ENCODE results near the gene KRT76. TPM values are rescaled to one million over a fixed set of nuclear protein-coding genes. Genes with fewer than 3 reads are reported as not detected.

The KRT76 gene
- total RNA-seq, 1 experiment from 2014 or later, result not detected

GRCh38 chr12:52807544-52808470 lies 30.7 kb upstream of the KRT76 start:
- no peak overlapping the region for H2BK15ac ChIP-seq (ENCODE audit: low read depth, low read length)
- H3K23ac ChIP-seq (ENCODE audit: insufficient read length, low read depth, low read length), result no peak overlapping the region
- H3K27me3 Mint-ChIP-seq (ENCODE audit: low read depth), result peaks cover 10% of the 10 kb centered on the region
- no peaks in the 10 kb centered on the region for H3K79me1 ChIP-seq (ENCODE audit: insufficient read depth, low read depth, low read length, poor library complexity, severe bottlenecking)
- H3K27ac ChIP-seq (ENCODE audit: insufficient read length, low read depth, low read length), result no peak overlapping the region
- H3K9ac ChIP-seq (ENCODE audit: extremely low read depth, insufficient read length, low read length), result no peak overlapping the region
- DNase-seq, result no peak
- WGBS (ENCODE audit: extremely low coverage, insufficient read length, low lambda C conversion rate), result no CpG with 5 or more reads among the region's 16 CpGs
- H3K4ac ChIP-seq (ENCODE audit: low read depth, low read length), result no peak overlapping the region
- TF ChIP-seq CTCF (conservative IDR thresholded peaks at IDR 0.05), result no peak
- H2BK20ac ChIP-seq (ENCODE audit: low read depth, low read length, poor library complexity, severe bottlenecking), result no peak overlapping the region
- H3K18ac ChIP-seq (ENCODE audit: insufficient read length, low read depth, low read length), result no peak overlapping the region
- no peaks in the 10 kb centered on the region for H3K36me3 Mint-ChIP-seq (ENCODE audit: insufficient read depth in 1 of 3, low read depth in 3 of 3)
- H2BK12ac ChIP-seq (ENCODE audit: insufficient read length, low read depth, low read length), result no peak overlapping the region
- no peaks in the 10 kb centered on the region for H3K9me3 Mint-ChIP-seq
- H3T11ph ChIP-seq (ENCODE audit: low read length), result no peak overlapping the region
- no peaks in the 10 kb centered on the region for H4K20me1 ChIP-seq (ENCODE audit: control insufficient read depth, insufficient read depth, insufficient read length)
- no peaks in the 10 kb centered on the region for H3K27me3 ChIP-seq (ENCODE audit: insufficient read depth, low read length)
- H2BK120ac ChIP-seq (ENCODE audit: low read depth, low read length, poor library complexity, severe bottlenecking), result no peak overlapping the region
- no peak overlapping the region for H3K4me3 Mint-ChIP-seq
- H3K4me2 ChIP-seq (ENCODE audit: insufficient read depth, insufficient read length, low read length), result no peak overlapping the region
- H3K23me2 ChIP-seq (ENCODE audit: insufficient read length, low read depth, low read length, poor library complexity, severe bottlenecking), result no peaks in the 10 kb centered on the region
- H3K56ac ChIP-seq (ENCODE audit: insufficient read length, low read depth, low read length), result no peak overlapping the region
- H4K91ac ChIP-seq (ENCODE audit: insufficient read length, low read depth, low read length), result no peak overlapping the region
- peaks cover 2% of the 10 kb centered on the region; the same call in 1 of the 2 replicates for H3K4me1 ChIP-seq (ENCODE audit: insufficient read depth, low read length)
- H3K27ac Mint-ChIP-seq, result no peak overlapping the region
- peaks cover 19 to 20% of the 10 kb centered on the region in 2 experiments for H3K4me1 Mint-ChIP-seq
- no peak overlapping the region for H3K14ac ChIP-seq (ENCODE audit: insufficient read depth, low read length)
- no peak overlapping the region for H2AK5ac ChIP-seq (ENCODE audit: insufficient read length, low read length)
- H2BK5ac ChIP-seq (ENCODE audit: insufficient read length, low read length), result no peak overlapping the region
- H3K9me3 ChIP-seq (ENCODE audit: control insufficient read depth, low read depth, low read length), result no peaks in the 10 kb centered on the region
- no peak overlapping the region for H4K5ac ChIP-seq (ENCODE audit: insufficient read length, low read depth, low read length)
- no peak overlapping the region for H4K8ac ChIP-seq (replicated peaks; ENCODE audit: insufficient read length, low read depth, low read length)
- no peak overlapping the region for H2AFZ ChIP-seq (ENCODE audit: low read length)
- no peaks in the 10 kb centered on the region for H3K79me2 ChIP-seq (ENCODE audit: insufficient read depth, low read length)

All from H9 (cell line).